UCSD-AML1 (cell line): ENCODE data around the gene RETREG3.
"Not testable (repeated sequence)": the region's sequence is repeated elsewhere in the genome, so short reads cannot be mapped to it uniquely, and the experiment has no call there.

Source experiments
- DNase-seq: peaks from one replicate; lab custom pipeline; 2025; ENCODE audit not compliant: unreplicated experiment; lab: John Stamatoyannopoulos, UW

Gene RETREG3

GRCh38 chr17:42613699-42614295, 4.6 kb upstream of the RETREG3 start:
- DNase-seq = no peak

DNA sequence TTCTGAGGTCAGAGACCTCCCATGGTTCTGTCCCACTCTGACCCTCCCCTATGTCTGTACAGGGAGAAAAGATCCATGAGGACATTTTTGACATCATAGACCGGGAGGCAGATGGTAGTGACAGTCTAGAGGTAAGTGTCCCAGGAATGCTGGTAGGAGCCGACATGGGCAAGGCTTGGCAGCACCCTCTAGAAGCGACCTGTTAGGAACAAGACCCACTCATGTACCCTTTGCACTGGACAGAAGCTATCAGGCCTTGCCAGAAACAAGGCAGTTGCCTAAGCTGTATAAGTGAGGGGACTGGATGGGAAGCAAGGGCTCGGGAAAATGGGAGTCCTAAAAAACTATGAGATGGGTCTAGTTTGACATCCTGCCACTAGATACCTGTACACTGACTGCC, 2.8 kb upstream of the RETREG3 start:
- DNase-seq = no peak

DNA sequence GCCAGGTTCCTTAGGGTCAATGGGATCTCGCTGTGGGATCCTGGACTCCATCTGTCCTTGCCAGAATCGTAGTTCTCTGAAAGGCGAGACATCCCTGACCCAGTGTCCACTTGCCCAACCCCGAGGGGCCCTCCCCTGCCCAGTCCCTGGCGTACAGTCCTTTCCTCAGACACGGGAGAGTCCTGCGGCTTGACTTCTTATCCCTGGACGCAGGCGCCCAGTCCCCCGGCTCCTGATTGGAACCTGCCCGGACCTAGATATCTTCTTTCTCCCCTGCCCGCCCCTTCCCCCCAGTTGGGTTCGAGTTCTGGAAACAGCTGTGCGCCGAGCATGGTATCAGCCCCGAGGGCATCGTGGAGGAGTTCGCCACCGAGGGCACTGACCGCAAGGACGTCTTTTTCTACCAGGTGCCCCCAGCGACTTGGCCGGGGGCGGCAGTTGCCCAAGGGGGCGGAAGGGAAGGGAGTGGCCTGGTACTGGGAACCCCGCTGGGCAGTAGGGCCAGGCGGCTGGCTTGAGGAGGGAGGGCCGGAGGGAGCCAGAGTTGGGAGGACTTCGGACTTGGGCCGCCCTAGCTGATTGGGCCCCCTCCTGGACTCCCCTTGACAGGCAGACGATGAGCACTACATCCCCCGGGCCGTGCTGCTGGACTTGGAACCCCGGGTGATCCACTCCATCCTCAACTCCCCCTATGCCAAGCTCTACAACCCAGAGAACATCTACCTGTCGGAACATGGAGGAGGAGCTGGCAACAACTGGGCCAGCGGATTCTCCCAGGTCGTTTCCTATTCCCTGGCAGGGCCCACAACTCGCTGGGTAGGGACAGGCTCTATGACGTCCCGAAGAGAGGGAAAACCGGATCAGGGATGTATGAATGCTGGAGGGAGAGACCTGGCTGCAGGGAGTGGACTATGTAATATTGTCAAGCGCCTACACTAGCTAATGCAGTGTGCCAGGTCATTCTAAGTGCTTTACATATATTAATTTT, 934 bp upstream of the RETREG3 start:
- not testable (repeated sequence) for DNase-seq

DNA sequence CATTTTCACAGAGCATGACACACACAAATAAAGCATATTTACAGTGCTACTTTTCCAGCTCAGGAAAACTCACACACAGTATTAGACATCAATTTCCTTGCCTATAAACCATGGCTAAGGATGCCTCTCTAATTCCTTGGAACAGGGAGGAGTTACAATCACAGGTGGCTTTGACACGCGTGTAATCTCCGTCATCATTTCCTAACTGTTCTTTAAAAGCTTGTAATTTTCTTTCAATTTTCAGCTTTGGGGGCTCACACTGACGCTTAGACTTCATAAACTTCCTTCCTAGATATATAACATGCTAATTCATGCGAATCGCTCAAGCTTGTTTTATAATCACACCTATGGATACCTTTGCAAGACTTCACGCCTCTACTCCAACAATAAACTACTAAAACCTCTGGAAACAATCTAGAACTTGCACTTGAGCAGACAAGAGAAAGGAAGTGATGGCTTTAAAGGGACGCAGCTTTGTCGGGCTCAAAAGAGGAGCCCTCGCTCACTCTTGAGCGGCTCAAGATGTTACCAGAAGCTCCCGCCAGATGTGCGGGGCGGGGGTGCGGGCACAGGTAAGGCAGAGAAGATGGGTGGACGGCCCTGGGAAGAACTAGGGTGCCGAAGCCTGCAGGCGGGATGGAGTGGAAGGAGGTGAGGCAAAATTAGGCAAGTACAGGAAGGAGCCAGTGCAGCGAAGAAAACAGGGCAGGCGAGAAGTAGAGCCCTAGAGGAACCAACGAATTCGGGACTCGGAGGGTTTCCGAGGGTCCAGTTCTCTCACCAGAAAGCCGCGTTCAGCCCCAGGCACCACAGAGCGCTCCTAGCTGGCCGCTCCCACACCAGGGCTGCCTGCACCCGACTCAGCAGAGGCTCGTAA, 631 bp downstream of the RETREG3 start:
- peak; percentile 52 for DNase-seq

GRCh38 chr17:42607769-42608168, 1.4 kb downstream of the RETREG3 start:
- no peak for DNase-seq

DNA sequence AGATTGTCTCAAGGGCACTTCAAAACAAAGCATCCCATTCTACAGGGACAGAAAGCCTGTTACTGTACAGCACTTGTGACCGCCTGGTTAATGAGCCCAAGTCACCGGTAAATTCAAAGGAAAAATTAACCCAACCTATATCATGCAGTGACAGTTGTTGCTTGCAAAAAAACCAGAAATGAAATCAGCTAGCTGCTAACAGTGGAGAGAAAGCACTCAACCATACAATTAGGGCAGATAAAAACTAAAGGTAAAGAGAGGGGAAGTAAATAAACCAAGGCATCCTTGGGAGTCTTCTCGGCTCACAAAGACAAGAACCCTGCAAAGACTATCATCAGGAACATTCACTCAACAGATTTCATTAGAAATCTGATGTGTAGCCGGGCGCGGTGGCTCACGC, 5.9 kb downstream of the RETREG3 start:
- DNase-seq = no peak

- no peak for DNase-seq
These were observed 10.3 kb downstream of the RETREG3 start for GRCh38 chr17:42598905-42599304.

DNA sequence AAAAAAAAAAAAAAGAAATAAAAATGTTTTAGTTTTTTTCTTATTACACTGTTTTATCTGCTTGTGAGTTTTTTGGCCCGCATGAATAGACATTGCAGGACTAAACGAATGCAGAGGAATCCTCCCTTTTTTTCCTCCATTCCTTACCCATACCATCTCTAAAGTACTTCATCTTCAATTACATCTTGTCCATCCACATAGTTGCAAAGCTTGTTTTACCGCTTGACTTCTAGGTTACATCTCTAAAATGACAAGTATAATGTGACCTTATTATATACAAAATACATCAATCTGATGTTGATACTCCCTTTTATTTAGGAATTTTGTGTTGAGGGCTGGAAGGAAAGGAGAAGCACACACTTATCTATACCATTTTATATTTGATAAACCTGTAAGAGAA, 12.8 kb downstream of the RETREG3 start:
- no peak for DNase-seq

DNA sequence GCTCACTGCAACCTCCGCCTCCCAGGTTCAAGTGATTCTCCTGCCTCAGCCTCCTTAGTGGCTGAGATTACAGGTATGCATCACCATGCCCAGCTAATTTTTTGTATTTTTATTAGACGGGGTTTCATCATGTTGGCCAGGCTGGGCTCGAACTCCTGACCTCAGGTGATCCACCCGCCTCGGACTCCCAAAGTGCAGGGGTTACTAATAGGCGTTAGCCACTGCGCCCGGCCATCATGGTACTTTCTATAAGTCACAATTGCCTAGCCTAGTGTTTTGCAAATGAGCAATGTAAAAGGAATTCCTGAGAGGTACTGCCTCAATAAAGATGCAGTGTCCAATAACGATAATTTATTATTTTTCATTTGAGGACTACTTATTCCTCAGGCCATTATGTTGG, 17.8 kb downstream of the RETREG3 start:
- DNase-seq = no peak

- DNase-seq = no peak
These were observed 18.3 kb downstream of the RETREG3 start for GRCh38 chr17:42590886-42591285.

GRCh38 chr17:42586514-42587230, 22.5 kb downstream of the RETREG3 start:
- no peak for DNase-seq

GRCh38 chr17:42585353-42585752, 23.8 kb downstream of the RETREG3 start:
- DNase-seq = no peak

DNA sequence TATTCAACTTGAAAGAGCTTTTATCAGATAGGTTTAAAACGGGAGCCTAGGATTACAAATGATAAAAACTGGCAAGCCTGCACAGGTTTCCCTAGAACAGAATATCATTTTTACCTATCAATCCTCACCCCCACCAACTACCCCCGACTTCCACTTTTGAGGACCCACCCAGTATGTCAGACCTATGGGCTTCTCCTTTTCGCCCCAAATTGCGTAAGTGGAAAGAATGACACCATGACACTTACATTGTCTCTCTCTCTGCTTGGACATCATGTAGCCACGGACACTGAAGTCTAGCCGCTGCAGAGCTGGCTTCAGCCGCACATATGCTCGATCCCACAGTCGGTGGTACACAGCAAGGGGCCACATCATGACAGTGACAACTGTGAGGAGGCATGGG, 24.3 kb downstream of the RETREG3 start:
- DNase-seq = no peak

- no peak for DNase-seq
These were observed 27.4 kb downstream of the RETREG3 start for GRCh38 chr17:42581744-42582270.

DNA sequence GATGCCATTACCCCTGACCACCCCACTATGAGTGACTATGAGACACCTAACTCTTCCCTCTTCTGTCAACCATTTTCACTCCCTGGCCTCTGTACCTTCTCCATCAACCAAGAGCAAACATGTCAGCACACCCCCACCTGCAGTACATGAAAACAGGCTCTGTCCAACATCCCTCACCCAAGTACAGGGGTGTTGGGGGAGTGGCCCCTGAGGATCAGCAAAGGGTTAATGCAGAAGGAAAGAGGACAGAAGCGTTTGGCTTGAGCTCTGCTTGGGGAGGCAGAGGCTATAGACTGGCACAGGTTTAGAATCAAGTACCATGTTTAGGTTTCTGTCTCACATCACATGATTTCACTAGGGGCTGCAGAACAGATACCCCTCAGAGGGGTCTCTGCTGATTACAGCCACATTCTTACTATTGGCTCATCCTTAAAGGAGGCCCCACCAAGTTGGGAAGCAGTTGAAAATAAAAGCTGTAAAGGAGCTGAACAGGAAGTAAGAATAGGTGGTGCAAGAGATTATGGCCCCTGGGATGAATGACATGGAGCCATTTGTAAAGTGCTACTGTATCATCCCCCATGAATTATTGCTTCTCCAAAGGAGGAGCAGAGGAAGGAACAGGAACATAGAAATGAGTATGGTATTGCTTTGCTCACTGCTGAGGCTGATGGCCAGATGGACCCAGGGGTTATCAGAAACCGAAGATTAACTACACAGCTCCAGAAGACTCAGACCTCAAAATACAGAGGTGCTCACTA, 29.2 kb downstream of the RETREG3 start:
- no peak for DNase-seq

DNA sequence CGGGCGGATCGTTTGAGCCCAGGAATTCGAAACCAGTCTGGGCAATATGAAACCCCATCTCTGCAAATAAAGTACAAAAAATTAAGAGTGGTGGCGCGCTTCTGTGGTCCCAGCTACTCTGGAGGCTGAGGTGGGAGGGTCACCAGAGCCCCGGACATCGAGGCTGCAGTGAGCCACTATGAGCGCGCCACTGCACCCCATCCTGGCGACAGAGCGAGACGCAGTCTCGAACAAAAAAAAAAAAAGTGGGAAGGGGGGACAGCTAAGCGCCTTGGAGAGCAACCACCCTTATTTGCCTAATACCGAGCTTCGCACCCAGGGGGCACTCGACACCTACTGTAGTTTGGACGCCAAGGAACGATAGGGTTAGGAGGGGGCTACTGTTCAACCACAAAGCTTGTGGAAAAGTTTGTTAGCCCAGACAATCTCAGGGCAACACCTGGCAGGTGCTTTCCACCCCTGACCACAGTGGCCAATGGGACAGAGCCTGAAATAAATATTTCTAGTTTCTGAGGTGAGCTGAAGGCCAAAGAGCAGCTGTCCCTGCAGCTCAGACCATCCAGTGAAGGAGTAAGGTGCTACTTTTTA, 30.8 kb downstream of the RETREG3 start:
- DNase-seq = peak; percentile 82

DNA sequence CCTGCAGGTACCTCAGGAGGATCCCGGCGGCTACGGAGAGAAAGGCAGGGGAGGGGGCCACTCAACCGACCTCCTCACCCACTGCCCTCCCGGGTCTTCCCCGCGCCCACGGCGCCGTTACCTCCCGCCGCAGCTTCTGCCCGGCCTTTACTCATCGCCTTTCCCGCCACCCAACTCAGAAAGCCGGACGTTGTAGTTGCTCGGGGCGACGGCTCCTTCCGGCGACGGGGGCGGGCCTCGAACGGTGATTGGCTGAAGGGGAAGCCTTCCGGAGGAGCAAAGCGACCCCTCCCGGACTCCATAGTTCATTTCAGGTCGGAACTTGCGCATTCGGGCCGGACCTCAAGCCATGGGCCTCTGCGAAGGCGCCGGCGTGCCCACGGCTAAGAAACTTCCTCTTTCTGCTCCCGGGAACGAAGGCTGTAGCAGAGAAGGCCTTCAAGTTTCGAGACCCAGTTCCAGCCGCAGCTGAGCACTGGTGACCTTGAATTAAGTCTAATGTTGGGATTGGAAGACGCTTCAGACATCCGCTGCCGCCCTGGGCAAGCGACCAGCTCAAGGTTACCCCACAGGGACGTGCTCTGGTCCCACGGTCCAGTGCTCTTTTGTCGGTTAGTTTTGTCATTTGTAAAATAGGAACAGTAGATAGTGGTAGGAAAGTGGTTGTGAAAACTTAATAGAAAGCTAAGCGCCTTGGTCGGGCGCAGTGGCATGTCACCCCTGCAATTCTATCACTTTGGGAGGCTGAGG, 31.5 kb downstream of the RETREG3 start, which contains the start of gene PSMC3IP:
Gene PSMC3IP (minus strand): TSS at position 198 of the 750 bp plus-strand sequence. CDS start 43 bp downstream, at position 155.
- DNase-seq = peak; percentile 94

DNA sequence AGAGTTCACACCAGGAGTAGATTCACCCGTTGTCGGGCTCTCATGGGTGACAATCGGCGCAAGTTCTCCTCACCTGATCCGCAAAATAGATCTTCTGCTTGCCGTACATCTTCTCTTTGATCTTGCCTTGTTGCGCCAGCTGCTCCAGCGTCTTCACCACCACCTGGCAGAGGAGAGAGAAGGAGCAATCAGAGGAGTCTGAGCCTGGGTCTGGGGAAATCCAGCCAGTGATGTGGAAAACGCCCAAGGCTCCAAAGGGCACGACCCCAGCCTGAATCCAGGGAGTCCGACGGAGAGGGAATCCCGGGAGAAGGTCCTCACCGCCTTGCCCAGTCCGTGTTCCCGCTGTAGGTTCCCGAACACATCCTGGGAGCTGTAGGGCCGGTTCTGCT, 32.0 kb downstream of the RETREG3 start:
- no peak for DNase-seq

DNA sequence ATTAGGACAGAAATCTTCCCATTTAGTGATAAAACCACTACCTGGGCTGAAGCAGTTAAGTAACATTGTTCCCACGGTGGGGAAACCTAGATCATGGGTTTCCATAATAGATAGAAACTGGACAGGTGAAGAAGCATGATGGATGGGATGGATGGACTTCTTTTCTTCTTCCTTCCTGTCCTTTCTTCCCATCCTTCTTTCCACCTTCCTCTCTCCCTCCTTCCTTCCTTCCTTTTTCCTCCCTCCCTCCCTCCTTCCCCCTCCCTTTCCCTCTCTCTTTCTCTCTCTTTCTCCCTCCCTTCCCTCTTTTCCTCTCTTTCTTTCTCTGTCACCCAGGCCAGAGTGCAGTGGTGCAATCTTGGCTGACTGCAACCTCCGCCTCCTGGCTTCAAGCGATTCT, 34.7 kb downstream of the RETREG3 start:
- no peak for DNase-seq
